H1 (cell line): Measurements from ENCODE around the gene GAB2. TPM values are rescaled to one million over a fixed set of nuclear protein-coding genes. Genes with fewer than 3 reads are reported as not detected.

Experiments
- CTCF ChIA-PET: fragments of 300-600 bp; sonication (Branson Sonifier 250); formaldehyde crosslinking; loops from one replicate; lab custom pipeline; 2021; ENCODE audit not compliant: partially characterized antibody; lab: Charles Lee
- POLR2A ChIA-PET: fragments of 300-600 bp; sonication (Branson Sonifier 250); formaldehyde crosslinking; loops from one replicate; lab custom pipeline; 2021; ENCODE audit warnings: inconsistent platforms; ENCODE audit not compliant: partially characterized antibody; lab: Charles Lee
- DNase-seq, 2 experiments: peaks; one replicate each; pipeline versions ENCODE4 v3.0.0 to v3.0.0-alpha.2; 2010 to 2022; ENCODE audit warnings: low spot score in 2 of 2, low read depth in 1 of 2, mixed read lengths in 1 of 2
- FAIRE-seq: peaks from 2 replicates; lab custom pipeline; 2011; peaks lifted over from hg19 to GRCh38; lab: Jason Lieb, UNC
- H2AFZ ChIP-seq: 2 replicates; pipeline ENCODE4 v1.8.1; 2012; ENCODE audit warnings: low read length, inconsistent platforms
- H2AK5ac ChIP-seq: 2 replicates; pipeline ENCODE4 v1.6.1; 2013; ENCODE audit warnings: low read depth, low read length
- H2BK120ac ChIP-seq: replicated peaks from 2 replicates; pipeline ENCODE3; 2013; ENCODE audit warnings: low read depth, low read length, inconsistent platforms
- H2BK12ac ChIP-seq: 2 replicates; pipeline ENCODE4 v1.6.1; 2013; ENCODE audit warnings: low read depth, low read length
- H2BK15ac ChIP-seq: 2 replicates; pipeline ENCODE4 v1.6.1; 2013; ENCODE audit warnings: low read length
- H2BK20ac ChIP-seq: 2 replicates; pipeline ENCODE4 v1.6.1; 2013; ENCODE audit warnings: low read length
- H2BK5ac ChIP-seq: 2 replicates; pipeline ENCODE4 v1.6.1; 2013; ENCODE audit warnings: low read depth, low read length
- H3K14ac ChIP-seq: 2 replicates; pipeline ENCODE4 v1.6.1; 2013; ENCODE audit warnings: inconsistent platforms; ENCODE audit not compliant: insufficient read length
- H3K18ac ChIP-seq: 2 replicates; pipeline ENCODE4 v1.6.1; 2013; ENCODE audit warnings: low read length; ENCODE audit errors: extremely low read depth
- H3K23ac ChIP-seq: 2 replicates; pipeline ENCODE4 v1.6.1; 2013; ENCODE audit warnings: inconsistent platforms; ENCODE audit not compliant: insufficient read length
- H3K23me2 ChIP-seq: 2 replicates; pipeline ENCODE4 v1.6.1; 2013; ENCODE audit warnings: low read depth, low read length
- H3K27ac ChIP-seq: 2 replicates; pipeline ENCODE4 v1.6.1; 2011; ENCODE audit warnings: low read depth, low read length, inconsistent platforms
- H3K27me3 ChIP-seq, 4 experiments: replicated peaks in 1 of 4; 1 replicate in 1 of 4; 2 replicates in 3 of 4; pipeline versions ENCODE4 v1.6.1 to v1.8.1; 2011 to 2013; ENCODE audit warnings: low read length in 3 of 4, mild to moderate bottlenecking in 3 of 4, inconsistent platforms in 2 of 4, mixed read lengths in 2 of 4, moderate library complexity in 1 of 4; ENCODE audit not compliant: control insufficient read depth in 3 of 4, insufficient read depth in 3 of 4; ENCODE audit errors: extremely low read depth in 1 of 4
- H3K36me3 ChIP-seq, 4 experiments: 2 replicates each; pipeline versions ENCODE4 v1.6.1 to v1.8.1; 2011 to 2013; ENCODE audit warnings: mild to moderate bottlenecking in 4 of 4, low read length in 3 of 4, moderate library complexity in 2 of 4, control low read depth in 1 of 4, inconsistent platforms in 1 of 4; ENCODE audit not compliant: insufficient read depth in 4 of 4, control insufficient read depth in 2 of 4
- H3K4ac ChIP-seq: replicated peaks from 2 replicates; pipeline ENCODE3; 2013; ENCODE audit warnings: low read length, low read depth, mixed read lengths, inconsistent platforms; ENCODE audit not compliant: insufficient read length
- H3K4me1 ChIP-seq, 4 experiments: replicated peaks in 1 of 4; 1 replicate in 1 of 4; 2 replicates in 3 of 4; pipeline versions ENCODE4 v1.6.1 to v1.8.1; 2011 to 2013; ENCODE audit warnings: low read length in 3 of 4, inconsistent platforms in 2 of 4, mixed read lengths in 1 of 4; ENCODE audit not compliant: insufficient read depth in 4 of 4, control insufficient read depth in 3 of 4
- H3K4me2 ChIP-seq, 2 experiments: 2 replicates each; pipeline versions ENCODE4 v1.6.1 to v1.8.1; 2011 to 2013; ENCODE audit warnings: low read depth in 2 of 2, low read length in 2 of 2, control low read depth in 1 of 2, inconsistent platforms in 1 of 2, mild to moderate bottlenecking in 1 of 2; ENCODE audit not compliant: insufficient read depth in 1 of 2
- H3K4me3 ChIP-seq, 4 experiments: fragments of 200-600, 300-600 bp in 1 of 4; sonication (generic), shearing (Covaris generic), sonication (Bioruptor Twin) in 1 of 4; 2 replicates each; pipeline versions ENCODE4 v1.5.1 to v1.8.1; 2011 to 2016; ENCODE audit warnings: low read length in 4 of 4, low read depth in 3 of 4, control low read depth in 2 of 4, inconsistent platforms in 2 of 4, mild to moderate bottlenecking in 2 of 4, mixed read lengths in 1 of 4, moderate library complexity in 1 of 4; ENCODE audit not compliant: insufficient read depth in 2 of 4; ENCODE audit errors: extremely low read depth in 1 of 4
- H3K56ac ChIP-seq: replicated peaks from 2 replicates; pipeline ENCODE3; 2013; ENCODE audit warnings: low read depth, mild to moderate bottlenecking, mixed read lengths, low read length, inconsistent platforms; ENCODE audit not compliant: insufficient read length
- H3K79me1 ChIP-seq: 2 replicates; pipeline ENCODE4 v1.6.1; 2013; ENCODE audit warnings: low read depth, low read length, control low read depth
- H3K79me2 ChIP-seq, 2 experiments: 2 replicates each; pipeline versions ENCODE4 v1.6.1 to v1.8.1; 2012 to 2013; ENCODE audit warnings: low read length in 2 of 2, mild to moderate bottlenecking in 2 of 2, inconsistent platforms in 1 of 2; ENCODE audit not compliant: insufficient read depth in 2 of 2, control insufficient read depth in 1 of 2
- H3K9ac ChIP-seq, 4 experiments: replicated peaks in 1 of 4; 1 replicate in 1 of 4; 2 replicates in 3 of 4; pipeline versions ENCODE4 v1.6.1 to v1.8.1; 2011 to 2013; ENCODE audit warnings: low read depth in 3 of 4, low read length in 3 of 4, control low read depth in 2 of 4, mild to moderate bottlenecking in 2 of 4, moderate library complexity in 2 of 4, inconsistent platforms in 1 of 4; ENCODE audit errors: extremely low read depth in 1 of 4
- H3K9me3 ChIP-seq, 2 experiments: 2 replicates each; pipeline versions ENCODE4 v1.6.1 to v1.8.1; 2012 to 2013; ENCODE audit warnings: mild to moderate bottlenecking in 2 of 2, moderate library complexity in 2 of 2, control low read depth in 1 of 2, inconsistent platforms in 1 of 2, low read depth in 1 of 2, low read length in 1 of 2, mixed read lengths in 1 of 2; ENCODE audit not compliant: insufficient read depth in 2 of 2
- H4K20me1 ChIP-seq, 2 experiments: replicated peaks in 1 of 2; 2 replicates each; pipeline versions ENCODE3 to v1.8.1; 2011 to 2013; ENCODE audit warnings: inconsistent platforms in 2 of 2, low read length in 2 of 2, mild to moderate bottlenecking in 1 of 2; ENCODE audit not compliant: insufficient read depth in 2 of 2, control insufficient read depth in 1 of 2
- H4K5ac ChIP-seq: 2 replicates; pipeline ENCODE4 v1.6.1; 2013; ENCODE audit warnings: low read length, low read depth, mixed read lengths, inconsistent platforms; ENCODE audit not compliant: insufficient read length
- H4K8ac ChIP-seq: 2 replicates; pipeline ENCODE4 v1.8.0; 2013; ENCODE audit warnings: mild to moderate bottlenecking, moderate library complexity, low read length, inconsistent platforms; ENCODE audit not compliant: insufficient read depth; ENCODE audit errors: extremely low read depth
- H4K91ac ChIP-seq: replicated peaks from 2 replicates; pipeline ENCODE3; 2013; ENCODE audit warnings: low read length, mixed read lengths, inconsistent platforms; ENCODE audit not compliant: insufficient read length
- CBX5 ChIP-seq: fragments of 300-800, 300-1000 bp; sonication (generic); IDR thresholded peaks from 2 replicates; pipeline ENCODE4 v1.7.1; 2016; ENCODE audit warnings: antibody characterized with exemption, low read length, low read depth
- EGR1 ChIP-seq: IDR thresholded peaks from 2 replicates; pipeline ENCODE4 v1.6.1; 2011; ENCODE audit warnings: low read depth, low read length, borderline replicate concordance
- EZH2 ChIP-seq: fragments of 200-600 bp; sonication (generic); IDR thresholded peaks from 2 replicates; pipeline ENCODE4 v1.7.1; 2012; ENCODE audit warnings: low read depth, mild to moderate bottlenecking, moderate library complexity, low read length, inconsistent platforms; ENCODE audit not compliant: severe bottlenecking
- FOSL1 ChIP-seq: IDR thresholded peaks from 2 replicates; pipeline ENCODE4 v1.6.1; 2011; ENCODE audit warnings: mild to moderate bottlenecking, low read depth, low read length, moderate library complexity; ENCODE audit not compliant: insufficient read depth
- GABPA ChIP-seq: IDR thresholded peaks from 2 replicates; pipeline ENCODE4 v1.6.1; 2011; ENCODE audit warnings: mild to moderate bottlenecking, low read length, moderate library complexity, borderline replicate concordance; ENCODE audit not compliant: insufficient read depth
- KDM1A ChIP-seq: fragments of 200-600, 300-600 bp; sonication (generic); IDR thresholded peaks from 2 replicates; pipeline ENCODE4 v1.7.1; 2016; ENCODE audit warnings: mild to moderate bottlenecking, low read length, borderline replicate concordance
- PHF8 ChIP-seq: fragments of 200-600 bp; sonication (generic); conservative IDR thresholded peaks from 2 replicates; pipeline ENCODE4 v1.7.1; 2012; ENCODE audit warnings: low read depth, mild to moderate bottlenecking, inconsistent platforms, low read length, moderate library complexity
- SUZ12 ChIP-seq: fragments of 200-600 bp; sonication (generic); IDR thresholded peaks from 2 replicates; pipeline ENCODE4 v1.6.1; 2012; ENCODE audit warnings: mild to moderate bottlenecking, inconsistent platforms, low read length, moderate library complexity, mixed read lengths
- WGBS, 2 experiments: shearing (Covaris generic) in 1 of 2; methylation state at CpG; one replicate each; pipeline versions ENCODE4 v1.1.6 to v1.1.7; 2013 to 2015; ENCODE audit warnings: low lambda C conversion rate in 2 of 2, mixed read lengths in 2 of 2, inconsistent platforms in 1 of 2, low coverage in 1 of 2, missing lambda C conversion rate in 1 of 2; ENCODE audit not compliant: insufficient replicate concordance in 2 of 2, insufficient coverage in 1 of 2, insufficient read length in 1 of 2; ENCODE audit errors: extremely low coverage in 1 of 2, missing lambda C conversion rate in 1 of 2; 5-methylcytosine and 5-hydroxymethylcytosine counted together
- polyA plus RNA-seq, 7 experiments: library from polyadenylated mRNA; depleted of rRNA in 3 of 7; stranded (reverse) in 5 of 7; unstranded in 2 of 7; fragments of >200 nt in 5 of 7; fragments of 200-250 nt in 2 of 7; gene quantifications; 1 replicate in 5 of 7; 2 replicates in 1 of 7; 4 replicates in 1 of 7; pipeline versions ENCODE4 v1.2.1 to v1.2.3, GENCODE V29; 2011 to 2013; ENCODE audit warnings: missing spikeins in 2 of 7, mixed read lengths in 2 of 7
- total RNA-seq: library from RNA; stranded (reverse); fragmentation: NEBNext Ultra II Directional; extraction: Animal tissue kit (Norgen Biotek cat#: 25700); gene quantifications from 2 replicates; pipeline ENCODE4 v1.2.1, GENCODE V29; 2021

Gene GAB2
- total and polyA plus RNA-seq, 2 of the 8 experiments (the other 6 are each of a cell fraction or from before 2014, with no cell fraction given) = 6.3 to 14.0 TPM

GRCh38 chr11:78239781-78240180, 177.8 kb downstream of the GAB2 start:
- Histone ChIP-seq H2BK120ac (no peak overlapping the region), H2BK12ac (no peak overlapping the region), H2AK5ac (no peak overlapping the region), H3K27ac (no peak overlapping the region), H3K14ac (no peak overlapping the region), H4K91ac (no peak overlapping the region), H2BK20ac (no peak overlapping the region), H3K79me2 (no peaks in the 10 kb centered on the region; a peak in 1 of 4 replicates), H3K18ac (no peak overlapping the region), H4K8ac (no peak overlapping the region), H2AFZ (no peak overlapping the region), H3K4ac (no peak overlapping the region), H3K56ac (no peak overlapping the region), H3K23ac (no peak overlapping the region), H3K36me3 (no peaks in the 10 kb centered on the region), H3K9ac (no peak overlapping the region), H3K9me3 (no peaks in the 10 kb centered on the region), H2BK15ac (no peak overlapping the region), H3K23me2 (no peaks in the 10 kb centered on the region), H4K20me1 (no peaks in the 10 kb centered on the region), H2BK5ac (no peak overlapping the region), H4K5ac (no peak overlapping the region), H3K79me1 (no peaks in the 10 kb centered on the region), H3K27me3 (no peaks in the 10 kb centered on the region), H3K4me3 (no peak overlapping the region), H3K4me1 (no peaks in the 10 kb centered on the region), H3K4me2 (no peak overlapping the region)
- DNase-seq (no peak), FAIRE-seq (no peak)
- CTCF ChIA-PET = interaction anchor here (1.0 to 1.8 kb wide), 3 partner anchors 11 to 324 kb away, joined by 3 to 11 read pairs (median 5); no protein-coding TSS in a partner anchor
- TF ChIP-seq PHF8 = no peak
- no peak for TF ChIP-seq SUZ12
- no peak for TF ChIP-seq EGR1
- TF ChIP-seq KDM1A = no peak
- no peak for TF ChIP-seq FOSL1
- no peak for TF ChIP-seq GABPA
- no peak for TF ChIP-seq EZH2
- TF ChIP-seq CBX5 = no peak
- 93% methylated on average over 1 of the region's 1 CpG; no CpG with 5 or more reads in 1 of the 2 experiments for WGBS, 2 experiments
- POLR2A ChIA-PET = no interaction called here
